HepG2 (cell line): ENCODE measurements around the gene GDPD5. TPM values are rescaled to one million over a fixed set of nuclear protein-coding genes. Genes with fewer than 3 reads are reported as not detected.

ENCODE experiments used
- ATAC-seq: fragments of 200-7000 bp; cut with Tn5 transposase; 3 replicates; pipeline ENCODE4 v1.9.1; 2020; ENCODE audit warnings: mild to moderate bottlenecking, moderate library complexity
- BruUV-seq: library from RNA; stranded (reverse); fragments of 400-500 nt; replicated peaks from 2 replicates; lab custom pipeline; 2021; lab: Mats Ljungman, UMichigan
- CTCF ChIA-PET: fragments of 300-600 bp; formaldehyde crosslinking; extraction: SDS; loops from one replicate; lab custom pipeline; 2021; ENCODE audit warnings: low total read pairs, inconsistent platforms, low intra/inter-chr PET ratio; lab: Yijun Ruan, JAX
- POLR2A ChIA-PET: fragments of 350-600 bp; sonication (Branson Sonifier 250); formaldehyde crosslinking; loops from one replicate; lab custom pipeline; 2020; ENCODE audit warnings: antibody characterized with exemption, inconsistent platforms; lab: Yijun Ruan, JAX
- DNase-seq: peaks from one replicate; pipeline ENCODE4 v3.0.0-alpha.2; 2015; ENCODE audit warnings: low spot score
- FAIRE-seq: peaks from 3 replicates; lab custom pipeline; 2011; peaks lifted over from hg19 to GRCh38; lab: Jason Lieb, UNC
- H2AFZ ChIP-seq: one replicate; pipeline ENCODE4 v1.6.1; 2011; ENCODE audit warnings: low read length, inconsistent platforms
- H3K27ac ChIP-seq: fragments of 300-600 bp; 3 replicates; pipeline ENCODE4 v1.8.0; 2011; ENCODE audit warnings: mixed run types, mild to moderate bottlenecking, mixed read lengths, low read length, inconsistent platforms; ENCODE audit not compliant: insufficient read depth; ENCODE audit errors: extremely low read length
- H3K27me3 ChIP-seq, 2 experiments: fragments of 200-600 bp in 1 of 2; 2 replicates in 1 of 2; 3 replicates in 1 of 2; pipeline versions ENCODE4 v1.6.0 to v1.8.0; 2011; ENCODE audit warnings: low read length in 2 of 2, mild to moderate bottlenecking in 2 of 2, moderate library complexity in 2 of 2, inconsistent platforms in 1 of 2; ENCODE audit not compliant: insufficient read depth in 2 of 2, control insufficient read depth in 1 of 2
- H3K36me3 ChIP-seq, 2 experiments: fragments of 200-600 bp in 1 of 2; replicated peaks in 1 of 2; 2 replicates in 1 of 2; 3 replicates in 1 of 2; pipeline versions ENCODE4 v1.5.1 to v1.8.0; 2011; ENCODE audit warnings: low read length in 2 of 2, inconsistent platforms in 1 of 2; ENCODE audit not compliant: insufficient read depth in 2 of 2, control insufficient read depth in 1 of 2
- H3K4me1 ChIP-seq: 2 replicates; pipeline ENCODE4 v1.5.1; 2012; ENCODE audit warnings: low read length, inconsistent platforms; ENCODE audit not compliant: insufficient read depth
- H3K4me2 ChIP-seq: 2 replicates; pipeline ENCODE4 v1.6.0; 2011; ENCODE audit warnings: low read depth, low read length, inconsistent platforms
- H3K4me3 ChIP-seq, 3 experiments: fragments of 200-600 bp in 1 of 3; sonication (generic), shearing (Covaris generic) in 1 of 3; replicated peaks in 1 of 3; 2 replicates each; pipeline ENCODE4 v1.5.1; 2011 to 2016; ENCODE audit warnings: low read length in 3 of 3, inconsistent platforms in 2 of 3, low read depth in 2 of 3, mild to moderate bottlenecking in 2 of 3, control low read depth in 1 of 3, mixed read lengths in 1 of 3; ENCODE audit not compliant: insufficient read depth in 1 of 3
- H3K79me2 ChIP-seq: one replicate; pipeline ENCODE4 v1.6.1; 2011; ENCODE audit warnings: low read length, inconsistent platforms; ENCODE audit not compliant: insufficient read depth
- H3K9ac ChIP-seq: 2 replicates; pipeline ENCODE4 v1.6.0; 2011; ENCODE audit warnings: mild to moderate bottlenecking, low read depth, low read length, inconsistent platforms; ENCODE audit not compliant: insufficient read depth
- H3K9me3 ChIP-seq: 2 replicates; pipeline ENCODE4 v1.5.1; 2012; ENCODE audit warnings: mild to moderate bottlenecking, low read length
- H4K20me1 ChIP-seq: 2 replicates; pipeline ENCODE4 v1.6.0; 2011; ENCODE audit warnings: inconsistent platforms, mild to moderate bottlenecking, low read length, moderate library complexity; ENCODE audit not compliant: insufficient read depth
- KDM1A ChIP-seq: IDR thresholded peaks from 2 replicates; pipeline ENCODE4 v1.6.1; 2016; ENCODE audit warnings: missing compliant biosample characterization
- KMT2B ChIP-seq: IDR thresholded peaks from 2 replicates; pipeline ENCODE4 v1.6.1; 2016; ENCODE audit warnings: missing genetic modification reagents, missing compliant biosample characterization
- TGIF2 ChIP-seq: IDR thresholded peaks from 2 replicates; pipeline ENCODE4 v1.6.1; 2016; ENCODE audit warnings: control low read depth, missing compliant biosample characterization
- ZBTB10 ChIP-seq: sonication (generic); formaldehyde crosslinking; IDR thresholded peaks from 2 replicates; pipeline ENCODE4 v1.4.0; 2020; ENCODE audit warnings: missing genetic modification reagents, borderline replicate concordance
- WGBS: methylation state at CpG from one replicate; pipeline ENCODE4 v1.1.6; 2017; ENCODE audit warnings: low lambda C conversion rate; 5-methylcytosine and 5-hydroxymethylcytosine counted together
- in situ Hi-C: cut with HindIII; loops from 2 replicates; pipeline ENCODE4 v1.10.0; 2017; ENCODE audit warnings: low pct_unique_long_range_greater_than_20kb; ENCODE audit not compliant: extremely low pct_ligation_motif_present
- intact Hi-C: fragments of 100-400 bp; cut with micrococcal nuclease; formaldehyde crosslinking; loops from one replicate; pipeline ENCODE4 v1.10.0; 2022; ENCODE audit not compliant: unreplicated experiment
- polyA plus RNA-seq, 8 experiments: library from polyadenylated mRNA; depleted of rRNA in 3 of 8; stranded (reverse) in 7 of 8; unstranded in 1 of 8; fragments of >200 nt; fragmentation: Illumina TruSeq in 4 of 8; extraction: Trizol in 4 of 8; gene quantifications; 2 replicates each; pipeline versions ENCODE4 v1.2.1 to v1.2.3, GENCODE V29; 2011 to 2016; ENCODE audit warnings: low read depth in 4 of 8, missing spikeins in 1 of 8, mixed read lengths in 1 of 8; ENCODE audit not compliant: insufficient read depth in 1 of 8
- total RNA-seq, 5 experiments: library from RNA; depleted of rRNA; stranded (reverse); fragments of >200 nt; fragmentation: Illumina TruSeq; extraction: Trizol; gene quantifications; 2 replicates each; pipeline ENCODE4 v1.2.3, GENCODE V29; 2016; ENCODE audit warnings: low read depth in 1 of 5
- TF ChIP-seq, protein P1 (sequence below): sonication (generic); formaldehyde crosslinking; IDR thresholded peaks from 2 replicates; pipeline ENCODE4 v1.5.1; 2020; ENCODE audit warnings: missing genetic modification reagents, mild to moderate bottlenecking, borderline replicate concordance
- TF ChIP-seq, protein P2 (sequence below): sonication (generic); formaldehyde crosslinking; IDR thresholded peaks from 2 replicates; pipeline ENCODE4 v1.9.0; 2021; ENCODE audit warnings: missing genetic modification reagents, mild to moderate bottlenecking, borderline replicate concordance

Gene GDPD5
- total and polyA plus RNA-seq, 2 of the 13 experiments (the other 11 are each of a cell fraction or from before 2014, with no cell fraction given), result 55.0 to 67.5 TPM

DNA sequence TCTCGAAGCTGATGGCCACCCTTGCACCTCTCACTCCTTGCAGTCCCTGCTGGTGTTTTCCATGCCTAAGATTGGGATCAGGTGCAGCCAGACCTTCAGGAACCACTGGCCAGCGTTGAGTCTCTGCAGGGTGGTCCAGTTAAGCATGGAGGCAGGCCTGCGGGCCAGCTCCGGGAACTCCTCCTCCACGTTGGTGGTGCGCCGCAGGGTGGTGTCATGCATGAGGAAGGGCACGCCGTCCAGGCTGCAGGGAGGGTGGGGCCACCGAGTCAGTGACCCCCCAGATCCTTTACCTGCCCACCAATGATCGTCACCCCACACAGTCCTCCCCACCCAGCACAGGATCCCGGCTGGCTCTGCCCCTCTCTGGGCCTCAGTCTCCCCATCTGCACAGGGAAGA lies 82.7 kb downstream of the GDPD5 start:
- Histone ChIP-seq H3K9me3 (no peaks in the 10 kb centered on the region), H4K20me1 (no peaks in the 10 kb centered on the region), H3K4me3 (no peak overlapping the region), H3K27me3 (no peaks in the 10 kb centered on the region), H3K79me2 (no peaks in the 10 kb centered on the region), H3K36me3 (peaks cover 23 to 24% of the 10 kb centered on the region in 2 experiments; a peak in 4 of 5 replicates), H3K4me2 (no peak overlapping the region), H3K4me1 (peaks cover 4% of the 10 kb centered on the region), H2AFZ (no peak overlapping the region), H3K9ac (no peak overlapping the region), H3K27ac (no peak overlapping the region)
- TF ChIP-seq, protein P1, sequence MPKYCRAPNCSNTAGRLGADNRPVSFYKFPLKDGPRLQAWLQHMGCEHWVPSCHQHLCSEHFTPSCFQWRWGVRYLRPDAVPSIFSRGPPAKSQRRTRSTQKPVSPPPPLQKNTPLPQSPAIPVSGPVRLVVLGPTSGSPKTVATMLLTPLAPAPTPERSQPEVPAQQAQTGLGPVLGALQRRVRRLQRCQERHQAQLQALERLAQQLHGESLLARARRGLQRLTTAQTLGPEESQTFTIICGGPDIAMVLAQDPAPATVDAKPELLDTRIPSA (CRISPR knock-in tag), result no peak
- TF ChIP-seq, protein P2, sequence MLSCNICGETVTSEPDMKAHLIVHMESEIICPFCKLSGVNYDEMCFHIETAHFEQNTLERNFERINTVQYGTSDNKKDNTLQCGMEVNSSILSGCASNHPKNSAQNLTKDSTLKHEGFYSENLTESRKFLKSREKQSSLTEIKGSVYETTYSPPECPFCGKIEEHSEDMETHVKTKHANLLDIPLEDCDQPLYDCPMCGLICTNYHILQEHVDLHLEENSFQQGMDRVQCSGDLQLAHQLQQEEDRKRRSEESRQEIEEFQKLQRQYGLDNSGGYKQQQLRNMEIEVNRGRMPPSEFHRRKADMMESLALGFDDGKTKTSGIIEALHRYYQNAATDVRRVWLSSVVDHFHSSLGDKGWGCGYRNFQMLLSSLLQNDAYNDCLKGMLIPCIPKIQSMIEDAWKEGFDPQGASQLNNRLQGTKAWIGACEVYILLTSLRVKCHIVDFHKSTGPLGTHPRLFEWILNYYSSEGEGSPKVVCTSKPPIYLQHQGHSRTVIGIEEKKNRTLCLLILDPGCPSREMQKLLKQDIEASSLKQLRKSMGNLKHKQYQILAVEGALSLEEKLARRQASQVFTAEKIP (CRISPR knock-in tag), result no peak
- no peak for TF ChIP-seq KDM1A (CRISPR knock-in tag)
- no peak for TF ChIP-seq TGIF2 (CRISPR knock-in tag)
- TF ChIP-seq ZBTB10, result no peak
- TF ChIP-seq KMT2B (CRISPR knock-in tag), result no peak
- WGBS, result 100% methylated on average over 5 of the region's 12 CpGs
- POLR2A ChIA-PET, result no interaction called here
- no peak for FAIRE-seq
- DNase-seq, result no peak
- CTCF ChIA-PET, result no interaction called here
- in situ Hi-C loops (no loop called here), intact Hi-C loops (no loop called here)
- no peak for ATAC-seq
- no TSS peak for BruUV-seq
